Testis (tissue), 2 donors: Measurements from ENCODE around the gene MYO1A.

ENCODE experiments used
- CTCF ChIP-seq, 3 experiments: fragments of 450-650 bp in 2 of 3; fragments of 200-600 bp in 1 of 3; sonication (generic) in 1 of 3; IDR thresholded peaks; one replicate each; pipeline ENCODE4 v1.5.1; 2016 to 2019; ENCODE audit warnings: antibody characterized with exemption in 3 of 3, mild to moderate bottlenecking in 2 of 3, moderate library complexity in 1 of 3
- POLR2A ChIP-seq: fragments of 450-650 bp; IDR thresholded peaks from one replicate; pipeline ENCODE4 v1.6.1; 2017; ENCODE audit warnings: antibody characterized with exemption, mild to moderate bottlenecking, moderate library complexity

DNA sequence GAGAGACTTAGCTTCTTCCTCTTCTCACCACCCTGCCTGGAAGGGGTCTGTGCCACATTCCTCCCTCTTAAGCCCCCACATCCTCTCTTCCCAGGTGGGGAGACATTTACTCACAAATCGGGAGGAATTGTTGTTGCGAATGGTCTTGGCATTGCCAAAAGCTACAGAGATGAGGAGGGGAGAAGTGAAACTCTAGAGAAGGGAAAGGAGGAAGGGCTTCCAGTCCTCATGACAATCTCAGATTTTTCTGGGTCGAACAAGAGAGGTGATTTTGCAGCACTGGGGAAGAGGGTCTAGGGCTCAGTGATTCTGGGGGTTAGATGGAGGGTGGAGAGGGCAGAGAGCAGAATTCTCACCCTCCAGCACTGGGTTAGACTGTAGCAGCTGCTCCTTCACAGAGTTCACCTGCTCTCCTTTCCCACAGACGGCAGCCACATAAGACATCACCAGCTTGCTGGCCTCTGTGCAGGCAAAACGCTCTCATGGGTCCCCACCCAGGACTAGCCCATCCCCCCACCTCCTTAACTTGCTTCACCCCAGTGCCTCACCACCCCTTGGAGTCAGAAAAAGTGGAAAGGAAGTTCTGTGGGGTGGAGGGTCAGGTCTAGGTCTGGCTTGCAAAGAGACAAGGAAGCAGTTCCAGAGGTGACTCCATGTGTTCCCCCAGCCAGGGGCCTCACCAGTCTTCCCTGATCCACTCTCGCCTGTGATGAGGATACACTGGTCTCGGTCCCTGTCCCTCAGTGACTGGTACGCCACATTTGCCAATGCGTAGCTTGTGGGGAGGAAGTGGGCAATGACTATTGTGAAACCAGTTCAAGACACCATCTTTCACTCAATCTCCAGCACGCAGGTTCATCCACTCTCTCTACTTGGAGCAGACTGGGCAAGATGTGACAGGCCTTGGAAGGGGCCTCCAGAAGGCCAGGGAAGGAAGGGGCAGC, 2.7 kb downstream of the MYO1A start:
- TF ChIP-seq CTCF (IDR thresholded peaks at IDR 0.05) (no peak), POLR2A (no peak)
